Mesenchymal stem cell (in vitro differentiated cells and primary cell): ENCODE measurements around the gene SYNGR3.

ENCODE experiments used
- DNase-seq: peaks from one replicate; pipeline ENCODE4 v3.0.0-alpha.2; 2013
- H2AFZ ChIP-seq: one replicate; pipeline ENCODE4 v1.6.1; 2013; ENCODE audit warnings: low read depth, mild to moderate bottlenecking, control low read depth, inconsistent platforms, low read length, moderate library complexity
- H2AK5ac ChIP-seq: 2 replicates; pipeline ENCODE4 v1.6.1; 2013; ENCODE audit warnings: low read length, moderate library complexity, mild to moderate bottlenecking, inconsistent platforms; ENCODE audit not compliant: severe bottlenecking
- H2BK120ac ChIP-seq: one replicate; pipeline ENCODE4 v1.6.1; 2013; ENCODE audit warnings: low read depth, mild to moderate bottlenecking, inconsistent platforms, low read length, moderate library complexity
- H2BK12ac ChIP-seq, 2 experiments: one replicate each; pipeline ENCODE4 v1.6.1; 2013; ENCODE audit warnings: inconsistent platforms in 2 of 2, low read length in 2 of 2, mild to moderate bottlenecking in 2 of 2, moderate library complexity in 2 of 2, control low read depth in 1 of 2
- H2BK15ac ChIP-seq: one replicate; pipeline ENCODE4 v1.6.1; 2013; ENCODE audit warnings: mild to moderate bottlenecking, low read depth, inconsistent platforms; ENCODE audit not compliant: poor library complexity, severe bottlenecking
- H2BK5ac ChIP-seq: 2 replicates; pipeline ENCODE4 v1.6.1; 2013; ENCODE audit warnings: low read depth, mild to moderate bottlenecking, low read length, control low read depth, inconsistent platforms; ENCODE audit not compliant: poor library complexity, severe bottlenecking
- H3K14ac ChIP-seq, 2 experiments: one replicate each; pipeline ENCODE4 v1.6.1; 2013; ENCODE audit warnings: inconsistent platforms in 2 of 2, low read length in 2 of 2, control low read depth in 1 of 2, mild to moderate bottlenecking in 1 of 2, moderate library complexity in 1 of 2
- H3K18ac ChIP-seq, 2 experiments: one replicate each; pipeline ENCODE4 v1.6.1; 2013; ENCODE audit warnings: inconsistent platforms in 2 of 2, low read length in 2 of 2, control low read depth in 1 of 2, low read depth in 1 of 2, mild to moderate bottlenecking in 1 of 2
- H3K23ac ChIP-seq, 2 experiments: one replicate each; pipeline ENCODE4 v1.6.1; 2013; ENCODE audit warnings: inconsistent platforms in 2 of 2, low read length in 2 of 2, mild to moderate bottlenecking in 2 of 2, moderate library complexity in 2 of 2, control low read depth in 1 of 2
- H3K27ac ChIP-seq: 2 replicates; pipeline ENCODE4 v1.5.1; 2013; ENCODE audit warnings: mild to moderate bottlenecking, moderate library complexity, low read length, control low read depth, inconsistent platforms; ENCODE audit not compliant: poor library complexity, severe bottlenecking
- H3K27me3 ChIP-seq, 2 experiments: 2 replicates each; pipeline versions ENCODE4 v1.6.1 to v1.7.0; 2013; ENCODE audit warnings: low read length in 2 of 2, mild to moderate bottlenecking in 2 of 2, moderate library complexity in 2 of 2, control low read depth in 1 of 2, inconsistent platforms in 1 of 2; ENCODE audit not compliant: control insufficient read depth in 1 of 2, insufficient read depth in 1 of 2
- H3K36me3 ChIP-seq, 2 experiments: 2 replicates each; pipeline versions ENCODE4 v1.6.1 to v1.7.0; 2013; ENCODE audit warnings: low read length in 2 of 2, control low read depth in 1 of 2, inconsistent platforms in 1 of 2, low read depth in 1 of 2, mild to moderate bottlenecking in 1 of 2; ENCODE audit not compliant: insufficient read depth in 2 of 2, control insufficient read depth in 1 of 2
- H3K4ac ChIP-seq, 2 experiments: one replicate each; pipeline ENCODE4 v1.6.1; 2013; ENCODE audit warnings: inconsistent platforms in 2 of 2, low read length in 2 of 2, mild to moderate bottlenecking in 2 of 2, moderate library complexity in 2 of 2, control low read depth in 1 of 2, low read depth in 1 of 2
- H3K4me1 ChIP-seq: 2 replicates; pipeline ENCODE4 v1.6.1; 2013; ENCODE audit warnings: low read depth, low read length, control low read depth; ENCODE audit not compliant: control insufficient read depth, insufficient read depth
- H3K4me2 ChIP-seq: 2 replicates; pipeline ENCODE4 v1.6.1; 2013; ENCODE audit warnings: low read length, mild to moderate bottlenecking, inconsistent platforms; ENCODE audit not compliant: poor library complexity, severe bottlenecking
- H3K4me3 ChIP-seq, 2 experiments: 2 replicates each; pipeline versions ENCODE4 v1.5.1 to v1.7.0; 2013; ENCODE audit warnings: low read length in 2 of 2, mild to moderate bottlenecking in 2 of 2, control low read depth in 1 of 2, low read depth in 1 of 2; ENCODE audit not compliant: insufficient read depth in 1 of 2
- H3K79me1 ChIP-seq: replicated peaks from 2 replicates; pipeline ENCODE4 v1.6.1; 2013; ENCODE audit warnings: mild to moderate bottlenecking, control low read depth, low read length, inconsistent platforms; ENCODE audit not compliant: poor library complexity, severe bottlenecking
- H3K9ac ChIP-seq: 2 replicates; pipeline ENCODE4 v1.7.0; 2013; ENCODE audit warnings: mild to moderate bottlenecking, low read length, moderate library complexity
- H3K9me3 ChIP-seq: 2 replicates; pipeline ENCODE4 v1.7.0; 2013; ENCODE audit warnings: mild to moderate bottlenecking, low read length; ENCODE audit not compliant: control insufficient read depth
- H4K8ac ChIP-seq: one replicate; pipeline ENCODE4 v1.6.1; 2013; ENCODE audit warnings: inconsistent platforms, mild to moderate bottlenecking, low read length, moderate library complexity
- H4K91ac ChIP-seq: one replicate; pipeline ENCODE4 v1.6.1; 2013; ENCODE audit warnings: mild to moderate bottlenecking, low read length, inconsistent platforms
- WGBS: methylation state at CpG from one replicate; pipeline ENCODE4 v1.1.7; 2013; ENCODE audit warnings: mixed read lengths; 5-methylcytosine and 5-hydroxymethylcytosine counted together

The SYNGR3 gene

GRCh38 chr16:1963806-1964505, 25.8 kb upstream of the SYNGR3 start:
- peak overlapping the region; percentile 97 for H3K9ac ChIP-seq
- H2BK15ac ChIP-seq: no peak overlapping the region
- peaks cover 33 to 34% of the 10 kb centered on the region in 2 experiments for H3K36me3 ChIP-seq
- DNase-seq: peak; percentile 57
- peak overlapping the region in 1 of 2 experiments; percentile 68 for H3K18ac ChIP-seq
- H3K4ac ChIP-seq: peak overlapping the region in 1 of 2 experiments; percentile 74
- no peak overlapping the region for H2BK120ac ChIP-seq
- peak overlapping the region; percentile 84 to 91 for H3K4me3 ChIP-seq
- WGBS: under 1% methylated on average over 40 of the region's 44 CpGs
- no peak overlapping the region for H2BK12ac ChIP-seq
- H3K4me2 ChIP-seq: peak overlapping the region; percentile 55
- H3K4me1 ChIP-seq: peaks cover 32% of the 10 kb centered on the region
- peak overlapping the region in 1 of 2 experiments; percentile 35 for H3K14ac ChIP-seq
- no peak overlapping the region for H2AK5ac ChIP-seq
- H3K9me3 ChIP-seq: peaks cover 4% of the 10 kb centered on the region
- H4K91ac ChIP-seq: no peak overlapping the region
- peak overlapping the region; percentile 97 for H2BK5ac ChIP-seq
- no peak overlapping the region for H2AFZ ChIP-seq
- peak overlapping the region in 1 of 2 experiments; percentile 34 for H3K23ac ChIP-seq
- no peaks in the 10 kb centered on the region for H3K27me3 ChIP-seq
- H3K27ac ChIP-seq: peak overlapping the region; percentile 45
- peaks cover 8% of the 10 kb centered on the region for H3K79me1 ChIP-seq
- H4K8ac ChIP-seq: no peak overlapping the region

- Histone ChIP-seq H3K9ac (peak within 1 kb of the TSS; percentile 97), H3K4ac (peak within 1 kb of the TSS; percentile 86 to 93), H3K14ac (peak within 1 kb of the TSS in 1 of 2 experiments; percentile 74), H3K4me3 (peak within 1 kb of the TSS; percentile 88 to 91), H2AFZ (peak within 1 kb of the TSS; percentile 72), H2BK5ac (peak within 1 kb of the TSS; percentile 97), H4K91ac (peak within 1 kb of the TSS; percentile 78), H2BK15ac (peak within 1 kb of the TSS; percentile 55), H2BK120ac (peak within 1 kb of the TSS; percentile 77), H3K36me3 (peaks cover 33 to 34% of the 10 kb centered on the region in 2 experiments), H4K8ac (peak within 1 kb of the TSS; percentile 90), H2BK12ac (no peak within 1 kb of the TSS), H3K27ac (peak within 1 kb of the TSS; percentile 84), H2AK5ac (peak within 1 kb of the TSS; percentile 78), H3K9me3 (peaks cover 4% of the 10 kb centered on the region), H3K4me1 (peaks cover 28% of the 10 kb centered on the region), H3K27me3 (no peaks in the 10 kb centered on the region), H3K18ac (peak within 1 kb of the TSS; percentile 79 to 93), H3K23ac (peak within 1 kb of the TSS in 1 of 2 experiments; percentile 81), H3K79me1 (peaks cover 8% of the 10 kb centered on the region), H3K4me2 (peak within 1 kb of the TSS; percentile 92)
- peak; percentile 99 for DNase-seq
- WGBS: under 1% methylated on average over 91 of the region's 97 CpGs
Observed at GRCh38 chr16:1964506-1965395, 25.0 kb upstream of the SYNGR3 start, which contains the start of gene RPS2. RPS2 (minus strand) TSS chr16:1964826; CDS start chr16:1964625, 201 bp downstream.

GRCh38 chr16:1965396-1966001, 24.3 kb upstream of the SYNGR3 start:
- peaks cover 8% of the 10 kb centered on the region for H3K79me1 ChIP-seq
- peak overlapping the region; percentile 72 for H2AFZ ChIP-seq
- peak overlapping the region in 1 of 2 experiments; percentile 81 for H3K23ac ChIP-seq
- peak overlapping the region; percentile 9 for H2BK5ac ChIP-seq
- peak overlapping the region; percentile 79 to 93 for H3K18ac ChIP-seq
- H3K4me2 ChIP-seq: peak overlapping the region; percentile 92
- peak overlapping the region; percentile 81 for H4K8ac ChIP-seq
- peak overlapping the region; percentile 74 for H4K91ac ChIP-seq
- H3K27me3 ChIP-seq: no peaks in the 10 kb centered on the region
- H3K14ac ChIP-seq: peak overlapping the region in 1 of 2 experiments; percentile 26
- peaks cover 4% of the 10 kb centered on the region for H3K9me3 ChIP-seq
- peak overlapping the region; percentile 55 for H2BK15ac ChIP-seq
- DNase-seq: no peak
- peak overlapping the region; percentile 57 for H2AK5ac ChIP-seq
- peak overlapping the region; percentile 21 for H3K27ac ChIP-seq
- H3K36me3 ChIP-seq: peaks cover 33 to 34% of the 10 kb centered on the region in 2 experiments
- 28% methylated on average over 23 of the region's 24 CpGs for WGBS
- H3K4me1 ChIP-seq: peaks cover 28% of the 10 kb centered on the region
- peak overlapping the region; percentile 88 to 91 for H3K4me3 ChIP-seq
- peak overlapping the region in 1 of 2 experiments; percentile 12 for H2BK12ac ChIP-seq
- peak overlapping the region; percentile 97 for H3K9ac ChIP-seq
- peak overlapping the region; percentile 86 to 93 for H3K4ac ChIP-seq
- H2BK120ac ChIP-seq: peak overlapping the region; percentile 77
